GM18526 (cell line): ENCODE data around the gene BHLHE40.

ENCODE experiments used
- POLR2A ChIP-seq: IDR thresholded peaks from 3 replicates; pipeline ENCODE4 v1.6.1; 2011; ENCODE audit not compliant: insufficient read length; ENCODE audit errors: extremely low read depth

The BHLHE40 gene

DNA sequence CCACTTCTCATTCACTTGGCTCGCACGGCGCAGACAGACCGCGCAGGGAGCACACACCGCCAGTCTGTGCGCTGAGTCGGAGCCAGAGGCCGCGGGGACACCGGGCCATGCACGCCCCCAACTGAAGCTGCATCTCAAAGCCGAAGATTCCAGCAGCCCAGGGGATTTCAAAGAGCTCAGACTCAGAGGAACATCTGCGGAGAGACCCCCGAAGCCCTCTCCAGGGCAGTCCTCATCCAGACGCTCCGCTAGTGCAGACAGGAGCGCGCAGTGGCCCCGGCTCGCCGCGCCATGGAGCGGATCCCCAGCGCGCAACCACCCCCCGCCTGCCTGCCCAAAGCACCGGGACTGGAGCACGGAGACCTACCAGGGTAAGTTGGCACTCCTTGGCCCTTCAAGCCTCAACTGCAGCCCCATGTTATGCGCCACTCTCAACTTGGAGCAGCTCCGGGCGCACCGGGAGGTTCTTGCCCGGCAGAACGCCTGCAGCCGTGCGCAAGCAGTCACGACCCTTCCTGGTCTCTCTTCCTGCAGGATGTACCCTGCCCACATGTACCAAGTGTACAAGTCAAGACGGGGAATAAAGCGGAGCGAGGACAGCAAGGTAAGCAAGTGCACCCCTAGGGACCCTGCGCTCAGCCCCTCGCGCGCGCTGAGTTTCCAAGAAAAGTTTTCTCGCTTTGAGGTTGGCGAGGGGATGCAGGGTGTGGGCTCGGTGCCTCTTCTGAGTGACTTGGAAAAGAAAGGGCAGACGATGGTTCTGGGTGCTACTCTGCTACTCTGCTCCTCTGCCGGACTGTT is at the start of gene BHLHE40:
Gene BHLHE40, plus strand, starts transcription at position 10 of the 801 bp plus-strand sequence. Its CDS starts 282 bp downstream, at position 292.
- peak; percentile 51 for TF ChIP-seq POLR2A

GRCh38 chr3:4930501-4930900 is 48.7 kb upstream of the BHLHE40 start:
- TF ChIP-seq POLR2A: no peak

GRCh38 chr3:4934050-4934449 is 45.2 kb upstream of the BHLHE40 start:
- TF ChIP-seq POLR2A: no peak

GRCh38 chr3:4935347-4935746 is 43.9 kb upstream of the BHLHE40 start:
- TF ChIP-seq POLR2A: no peak

DNA sequence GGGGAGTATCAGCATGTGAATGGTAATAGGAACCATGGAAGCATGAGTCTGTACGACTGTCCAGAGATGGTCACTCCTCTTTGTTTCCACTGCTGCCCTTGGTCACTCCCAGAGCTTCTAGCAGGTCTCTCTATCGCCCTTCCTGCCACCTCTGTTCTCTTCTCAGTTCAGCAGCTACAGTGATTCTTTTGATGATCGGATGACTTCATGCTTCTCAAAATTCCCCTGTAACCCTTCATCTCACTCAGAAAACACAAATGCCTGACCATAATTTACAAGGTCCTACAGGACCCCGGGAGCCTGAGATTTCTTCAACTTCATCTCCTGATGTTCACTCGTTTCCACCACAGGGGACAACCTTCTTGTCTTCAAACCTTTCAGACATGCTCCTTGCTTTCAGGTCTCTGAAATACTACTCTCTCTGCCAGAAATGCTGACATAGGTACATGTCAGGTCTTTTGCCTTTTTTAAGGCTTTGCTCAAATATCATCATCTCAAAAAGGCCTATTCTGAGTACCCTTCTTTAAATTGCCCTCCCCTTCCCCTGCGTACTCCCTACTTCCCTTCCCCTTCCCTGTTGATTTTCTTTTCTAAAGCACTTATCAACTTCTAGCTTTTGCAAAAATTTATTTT is 42.1 kb upstream of the BHLHE40 start:
- TF ChIP-seq POLR2A: no peak

DNA sequence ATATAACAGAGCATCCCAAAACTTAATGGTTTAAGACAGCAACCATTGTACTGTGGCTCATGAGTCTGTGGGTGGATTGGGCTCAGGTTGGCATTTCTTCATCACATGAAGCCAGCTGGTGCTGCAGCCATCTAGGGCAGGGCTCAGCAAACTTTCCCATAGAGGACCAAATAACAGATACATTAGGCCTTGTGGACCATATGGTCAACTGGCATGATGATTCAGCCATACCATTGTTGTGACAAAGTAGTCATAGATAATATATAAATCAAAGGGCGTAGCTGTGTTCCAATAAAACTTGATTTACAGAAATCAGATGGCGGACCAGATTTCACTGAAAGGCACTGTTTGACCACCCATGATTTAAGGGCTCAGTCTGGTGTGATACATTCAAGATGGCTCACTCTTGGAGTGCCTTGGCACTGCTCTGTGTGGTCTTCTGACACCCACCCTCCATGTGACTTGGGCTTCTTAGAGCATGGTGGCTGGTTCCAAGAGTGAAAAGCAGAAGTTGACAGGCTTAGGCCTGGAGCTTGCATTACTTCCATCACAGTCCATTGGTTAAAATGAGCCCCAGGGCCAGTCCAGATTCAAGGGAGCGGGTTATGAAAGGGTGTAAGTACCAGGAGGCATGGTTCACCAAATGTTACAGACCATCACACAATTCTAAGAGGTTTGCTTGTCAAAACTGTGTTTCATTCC is 40.8 kb upstream of the BHLHE40 start:
- TF ChIP-seq POLR2A: no peak

DNA sequence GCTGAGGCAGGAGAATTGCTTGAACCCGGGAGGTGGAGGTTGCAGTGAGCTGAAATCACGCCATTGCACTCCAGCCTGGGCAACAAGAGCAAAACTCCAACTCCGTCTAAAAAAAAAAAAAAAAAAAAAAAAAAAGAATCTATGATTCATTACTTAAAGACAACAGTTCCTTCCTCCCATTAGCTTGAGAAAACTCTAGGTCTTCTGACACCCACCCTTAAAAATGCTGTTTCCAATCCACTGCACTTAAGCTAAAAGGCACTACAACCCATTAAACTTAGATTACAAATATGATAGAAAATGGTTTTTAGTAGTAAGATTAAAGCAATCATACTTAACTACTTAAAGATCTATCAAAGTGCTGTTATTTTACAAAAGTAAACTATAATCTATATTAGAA is 40.0 kb upstream of the BHLHE40 start:
- no peak for TF ChIP-seq POLR2A

- TF ChIP-seq POLR2A: no peak
Measured at GRCh38 chr3:4940985-4941384, 38.3 kb upstream of the BHLHE40 start.

DNA sequence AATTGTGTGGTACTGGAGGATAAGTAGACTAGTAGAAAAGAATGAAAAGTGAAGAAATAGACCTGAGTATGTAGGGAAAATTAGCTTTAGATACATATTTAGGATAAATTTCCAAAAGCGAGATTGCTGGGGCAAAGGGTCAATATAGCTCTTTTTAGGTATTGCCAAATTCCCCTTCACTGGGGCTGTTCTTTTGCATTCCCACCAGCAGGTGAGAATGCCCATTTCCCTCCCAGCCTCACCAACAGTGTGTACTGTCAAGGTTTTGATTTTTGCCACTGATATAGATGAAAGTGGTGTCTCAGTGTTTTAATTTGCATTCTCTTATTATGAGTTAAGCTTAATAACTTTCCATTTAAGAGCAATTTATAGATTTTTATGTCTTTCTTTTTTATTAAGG is 35.7 kb upstream of the BHLHE40 start:
- TF ChIP-seq POLR2A: no peak

GRCh38 chr3:4945324-4945723 is 33.9 kb upstream of the BHLHE40 start:
- no peak for TF ChIP-seq POLR2A

DNA sequence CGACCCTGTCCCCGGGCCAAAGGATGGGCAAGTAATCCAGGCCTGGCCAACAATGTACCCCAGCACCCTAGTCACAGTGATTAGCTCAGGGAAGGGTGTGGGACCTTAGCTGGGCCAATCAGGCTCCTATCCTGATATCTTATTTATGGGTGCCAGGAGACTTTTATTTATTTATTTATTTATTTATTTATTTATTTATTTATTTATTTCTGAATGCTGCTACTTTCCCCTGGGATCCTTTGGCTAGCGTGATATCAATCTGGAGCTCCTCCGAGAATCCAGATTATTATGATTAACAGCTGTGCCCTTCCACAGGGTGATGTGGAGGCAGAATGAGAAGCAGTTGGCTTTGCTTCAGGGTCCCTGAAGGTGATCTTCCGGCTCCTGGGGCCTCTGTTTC is 32.2 kb upstream of the BHLHE40 start:
- no peak for TF ChIP-seq POLR2A

DNA sequence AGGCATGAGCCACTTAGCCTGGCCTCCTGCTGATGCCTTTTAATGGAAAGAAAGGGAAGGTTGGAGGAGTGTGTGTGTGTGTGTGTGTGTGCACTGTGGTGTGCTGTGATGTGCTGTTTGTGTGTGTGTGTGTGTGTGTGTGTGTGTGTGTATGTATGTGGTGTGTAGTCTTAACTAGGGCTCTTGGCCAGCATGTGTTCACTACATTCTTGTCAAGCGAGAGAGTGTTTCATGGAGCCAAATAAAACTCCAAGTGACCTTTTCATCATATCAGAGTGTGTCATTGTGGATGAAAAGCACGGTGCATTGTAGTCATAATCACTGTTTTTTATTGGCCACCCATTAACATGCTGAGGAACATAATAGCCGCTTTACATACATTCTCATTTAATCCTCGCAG is 30.8 kb upstream of the BHLHE40 start:
- no peak for TF ChIP-seq POLR2A

DNA sequence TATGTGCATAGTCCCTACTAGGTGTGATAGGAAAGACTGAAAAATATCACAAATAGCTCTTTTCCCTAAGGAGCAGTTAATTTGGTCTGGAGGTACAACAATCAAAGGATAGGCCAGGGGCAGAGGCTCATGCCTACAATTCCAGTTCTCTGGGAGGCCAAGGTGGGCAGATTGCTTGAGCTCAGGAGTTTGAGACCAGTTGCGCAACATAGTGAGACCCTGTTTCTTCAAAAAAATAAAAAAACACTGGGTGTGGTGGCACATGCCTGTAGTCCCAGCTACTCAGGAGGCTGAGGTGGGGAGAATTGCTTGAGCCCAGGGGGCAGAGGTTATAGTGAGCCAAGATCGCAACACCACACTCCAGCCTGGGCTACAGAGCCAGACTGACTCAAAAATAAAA is 30.2 kb upstream of the BHLHE40 start:
- no peak for TF ChIP-seq POLR2A

DNA sequence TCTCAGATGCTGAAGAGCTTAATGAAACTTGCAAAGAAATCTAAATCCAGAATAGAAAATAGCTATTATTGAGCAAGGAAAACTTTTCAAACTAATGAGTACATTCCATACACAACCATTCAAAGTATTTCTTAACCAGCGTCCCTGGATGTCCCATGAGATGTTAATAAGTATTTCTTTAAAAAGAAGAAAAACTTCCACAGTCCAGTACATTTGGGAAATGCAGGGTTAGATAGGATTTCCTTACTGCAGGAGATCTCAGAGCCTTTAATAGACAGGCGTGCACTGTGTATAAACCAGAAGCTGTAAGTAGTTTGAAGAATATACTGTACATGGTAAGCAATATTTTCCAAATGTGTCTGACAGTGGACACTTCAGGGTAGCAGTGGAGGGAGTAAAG is 29.6 kb upstream of the BHLHE40 start:
- TF ChIP-seq POLR2A: no peak

DNA sequence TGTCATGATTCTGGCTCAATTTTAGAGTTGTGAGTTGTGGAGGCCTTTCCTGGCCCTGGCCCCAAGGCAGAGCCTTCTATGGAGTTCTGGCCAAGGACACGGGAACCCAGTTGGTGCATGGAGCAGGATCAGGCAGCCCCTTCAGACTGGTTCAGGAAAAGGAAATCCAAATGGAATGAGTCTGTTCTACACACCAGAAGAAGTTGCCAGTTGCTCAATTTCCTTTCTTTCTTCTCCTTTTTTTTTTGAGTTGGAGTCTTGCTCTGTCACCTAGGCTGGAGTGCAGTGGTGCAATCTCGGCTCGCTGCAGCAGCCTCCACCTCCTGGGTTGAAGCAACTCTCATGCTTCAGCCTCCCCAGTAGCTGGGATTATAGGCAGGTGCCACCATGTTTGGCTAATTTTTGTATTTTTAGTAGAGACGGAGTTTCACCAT is 28.9 kb upstream of the BHLHE40 start:
- no peak for TF ChIP-seq POLR2A

- TF ChIP-seq POLR2A: no peak
Measured at GRCh38 chr3:4950948-4951347, 28.3 kb upstream of the BHLHE40 start.
